GM12864 (cell line): Measurements from ENCODE around the gene ELAPOR2.

Experiments
- DNase-seq: peaks from one replicate; pipeline ENCODE4 v3.0.0-alpha.2; 2011; ENCODE audit warnings: low read depth
- H3K4me3 ChIP-seq: 2 replicates; pipeline ENCODE4 v1.5.1; 2011; ENCODE audit warnings: mild to moderate bottlenecking, low read depth, low read length, control low read depth
- CTCF ChIP-seq: IDR thresholded peaks from 2 replicates; pipeline ENCODE4 v1.5.1; 2011; ENCODE audit warnings: low read depth, mild to moderate bottlenecking, moderate library complexity, low read length, control low read depth, inconsistent platforms; ENCODE audit errors: missing control alignments

The ELAPOR2 gene

GRCh38 chr7:87094322-87094721 lies 34.9 kb upstream of the ELAPOR2 start:
- no peak for DNase-seq
- no peak for TF ChIP-seq CTCF
- H3K4me3 ChIP-seq: no peak overlapping the region

- no peak for TF ChIP-seq CTCF
- no peak for DNase-seq
- H3K4me3 ChIP-seq: no peak overlapping the region
These were observed 33.2 kb upstream of the ELAPOR2 start for GRCh38 chr7:87092568-87093091.

- no peak for DNase-seq
- TF ChIP-seq CTCF: no peak
- H3K4me3 ChIP-seq: no peak overlapping the region
These were observed 32.1 kb upstream of the ELAPOR2 start for GRCh38 chr7:87091487-87092066.

DNA sequence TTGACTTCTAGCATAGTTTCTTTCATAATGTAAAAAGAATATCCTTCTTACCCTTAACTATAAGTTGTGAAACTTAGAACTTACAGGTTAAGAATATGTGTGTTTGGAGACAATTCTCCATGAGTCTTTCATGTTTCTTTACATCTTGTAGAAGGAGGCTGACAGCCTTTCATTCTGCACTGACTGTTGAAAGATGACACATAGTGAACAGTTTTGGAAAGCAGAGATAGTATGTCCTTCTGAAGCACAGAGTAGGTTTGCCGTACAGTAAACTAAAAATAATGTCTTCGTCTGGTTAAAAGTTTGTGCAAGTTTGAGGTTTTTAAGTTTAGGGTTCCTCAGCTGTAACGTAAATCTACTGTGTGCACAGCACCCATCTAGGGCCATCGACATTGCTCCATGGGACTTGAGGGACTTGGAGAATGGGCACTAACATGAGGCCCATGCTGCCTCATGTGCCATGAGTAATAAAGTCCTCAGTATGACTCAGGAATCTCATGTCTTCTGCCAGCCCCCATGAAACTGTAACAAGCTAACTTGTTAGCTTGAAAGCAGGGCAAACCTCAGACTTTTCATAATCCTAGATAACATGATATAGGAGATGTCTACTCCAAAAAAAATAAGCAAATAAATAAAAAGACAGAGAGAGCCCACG lies 24.5 kb upstream of the ELAPOR2 start:
- no peak for TF ChIP-seq CTCF
- DNase-seq: no peak
- no peak overlapping the region for H3K4me3 ChIP-seq

DNA sequence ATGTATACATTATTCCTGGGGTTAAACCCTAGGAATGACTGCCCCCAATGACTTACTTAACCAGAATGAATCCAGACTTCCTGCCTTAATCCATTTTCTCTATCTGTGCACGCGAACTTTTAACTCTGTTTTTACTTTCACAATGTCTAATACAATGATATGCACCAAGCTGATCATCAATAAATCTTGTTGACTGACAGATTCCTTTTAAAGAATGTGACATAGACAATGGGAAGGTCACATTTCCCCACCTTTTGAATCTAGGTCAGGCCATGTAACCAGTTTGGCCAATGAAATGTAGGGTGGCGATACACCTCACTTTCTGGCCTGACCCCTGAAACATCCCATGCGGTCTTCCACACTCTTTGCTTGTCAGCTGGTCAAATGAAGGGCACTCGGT lies 23.2 kb upstream of the ELAPOR2 start:
- no peak overlapping the region for H3K4me3 ChIP-seq
- no peak for DNase-seq
- no peak for TF ChIP-seq CTCF

DNA sequence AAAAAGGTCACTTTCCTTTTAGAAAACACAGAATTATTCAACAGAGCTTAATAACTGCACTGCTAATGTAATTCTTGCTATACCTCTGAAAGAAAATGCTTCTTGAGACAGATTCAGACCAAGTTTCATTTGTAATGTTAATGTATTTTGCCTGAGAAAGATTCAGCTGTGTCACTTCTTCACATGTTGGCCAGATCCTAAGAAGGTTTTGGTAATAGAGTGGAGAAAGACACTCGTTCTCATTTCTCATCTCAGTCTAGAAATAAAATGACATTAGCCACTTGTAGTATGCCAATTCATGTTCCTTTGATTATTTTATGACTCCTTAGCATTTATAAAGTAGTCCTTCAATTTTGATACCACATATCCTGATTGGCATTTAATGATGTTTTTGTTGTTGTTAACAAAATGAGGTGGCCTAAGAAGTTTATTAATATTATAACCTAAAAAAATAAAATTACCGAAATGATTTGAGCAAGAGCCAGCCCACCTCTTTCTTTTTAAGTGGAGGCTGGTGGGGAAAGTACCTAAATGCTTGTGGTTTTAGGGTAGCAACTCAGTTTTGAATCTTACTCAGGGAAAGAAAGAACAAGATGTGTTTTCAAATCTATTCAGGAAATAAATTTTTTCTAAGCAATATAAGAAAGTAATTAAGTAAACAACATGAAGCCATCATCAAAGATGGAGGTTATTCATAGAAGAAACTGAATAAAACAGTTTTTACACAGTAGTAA lies 16.4 kb upstream of the ELAPOR2 start:
- H3K4me3 ChIP-seq: no peak overlapping the region
- DNase-seq: no peak
- no peak for TF ChIP-seq CTCF
